ENCODE results near the gene KRTAP9-7. TPM values are rescaled to one million over a fixed set of nuclear protein-coding genes. Genes with fewer than 3 reads are reported as not detected.

KRTAP9-7 gene
- polyA plus RNA-seq, 1 donor (not counting 4 experiments of a cell fraction or from before 2014, with no cell fraction given), result not detected

- Histone ChIP-seq H3K4me3 (ENCODE audit: control insufficient read depth in 2 of 3, extremely low read depth in 1 of 3, insufficient read depth in 2 of 3, low read depth in 1 of 3, low read length in 3 of 3) (no peak overlapping the region), H2AFZ (ENCODE audit: control insufficient read depth, low read length) (no peak overlapping the region), H3K27me3 (ENCODE audit: control insufficient read depth, extremely low read depth, insufficient read depth, low read length) (no peaks in the 10 kb centered on the region), H3K9me1 (ENCODE audit: control insufficient read depth, extremely low read depth, insufficient read depth, low read length) (no peaks in the 10 kb centered on the region), H3K36me3 (ENCODE audit: control insufficient read depth in 2 of 2, extremely low read depth in 1 of 2, insufficient read depth in 2 of 2, low read length in 2 of 2) (no peaks in the 10 kb centered on the region), H3K4me1 (ENCODE audit: control insufficient read depth, extremely low read depth, insufficient read depth, low read length) (no peaks in the 10 kb centered on the region), H4K20me1 (ENCODE audit: control insufficient read depth, extremely low read depth, insufficient read depth, low read length) (no peaks in the 10 kb centered on the region), H3K9ac (ENCODE audit: control insufficient read depth, extremely low read depth, insufficient read depth, low read length) (no peak overlapping the region), H3K79me2 (ENCODE audit: control insufficient read depth, insufficient read depth, low read length) (no peaks in the 10 kb centered on the region), H3K27ac (ENCODE audit: control insufficient read depth, insufficient read depth, low read length) (no peak overlapping the region), H3K4me2 (ENCODE audit: control insufficient read depth, extremely low read depth, insufficient read depth, low read depth, low read length) (no peak overlapping the region), H3K9me3 (ENCODE audit: control insufficient read depth, low read depth, low read length) (no peaks in the 10 kb centered on the region)
- dilution Hi-C loops (cut with MboI; ENCODE audit: extremely low pct_ligation_motif_present, low sequenced_read_pairs), result no loop called here
- TF ChIP-seq CTCF (optimal IDR thresholded peaks at IDR 0.05 in 1 of 3, IDR thresholded peaks at IDR 0.05 in 1 of 3, conservative IDR thresholded peaks at IDR 0.05 in 1 of 3; ENCODE audit: extremely low read depth in 1 of 3, insufficient read depth in 2 of 3, low read length in 3 of 3), result no peak
- TF ChIP-seq EZH2 (IDR thresholded peaks at IDR 0.05; ENCODE audit: low read length), result no peak
- DNase-seq (ENCODE audit: low read depth, low spot score) (no peak), FAIRE-seq (no peak)
Observed at GRCh38 chr17:41271858-41272257, 3.6 kb upstream of the KRTAP9-7 start.

- H3K36me3 ChIP-seq (ENCODE audit: control insufficient read depth in 2 of 2, extremely low read depth in 1 of 2, insufficient read depth in 2 of 2, low read length in 2 of 2), result no peaks in the 10 kb centered on the region
- H3K27me3 ChIP-seq (ENCODE audit: control insufficient read depth, extremely low read depth, insufficient read depth, low read length), result no peaks in the 10 kb centered on the region
- no peaks in the 10 kb centered on the region for H3K4me1 ChIP-seq (ENCODE audit: control insufficient read depth, extremely low read depth, insufficient read depth, low read length)
- no peaks in the 10 kb centered on the region for H3K9me3 ChIP-seq (ENCODE audit: control insufficient read depth, low read depth, low read length)
- H3K79me2 ChIP-seq (ENCODE audit: control insufficient read depth, insufficient read depth, low read length), result no peaks in the 10 kb centered on the region
- dilution Hi-C loops (cut with MboI; ENCODE audit: extremely low pct_ligation_motif_present, low sequenced_read_pairs), result no loop called here
- H3K4me2 ChIP-seq (ENCODE audit: control insufficient read depth, extremely low read depth, insufficient read depth, low read depth, low read length), result no peak overlapping the region
- no peak overlapping the region for H3K27ac ChIP-seq (ENCODE audit: control insufficient read depth, insufficient read depth, low read length)
- H4K20me1 ChIP-seq (ENCODE audit: control insufficient read depth, extremely low read depth, insufficient read depth, low read length), result no peaks in the 10 kb centered on the region
- no peaks in the 10 kb centered on the region for H3K9me1 ChIP-seq (ENCODE audit: control insufficient read depth, extremely low read depth, insufficient read depth, low read length)
- no peak overlapping the region for H3K4me3 ChIP-seq (ENCODE audit: control insufficient read depth in 2 of 3, extremely low read depth in 1 of 3, insufficient read depth in 2 of 3, low read depth in 1 of 3, low read length in 3 of 3)
- no peak overlapping the region for H2AFZ ChIP-seq (ENCODE audit: control insufficient read depth, low read length)
- DNase-seq (ENCODE audit: low read depth, low spot score) (no peak), FAIRE-seq (no peak)
- TF ChIP-seq CTCF (optimal IDR thresholded peaks at IDR 0.05 in 1 of 3, IDR thresholded peaks at IDR 0.05 in 1 of 3, conservative IDR thresholded peaks at IDR 0.05 in 1 of 3; ENCODE audit: extremely low read depth in 1 of 3, insufficient read depth in 2 of 3, low read length in 3 of 3) (no peak), EZH2 (IDR thresholded peaks at IDR 0.05; ENCODE audit: low read length) (no peak)
- H3K9ac ChIP-seq (ENCODE audit: control insufficient read depth, extremely low read depth, insufficient read depth, low read length), result no peak overlapping the region
Observed at GRCh38 chr17:41278176-41278955, 2.9 kb downstream of the KRTAP9-7 start.

All from keratinocyte (primary cell).